CD14-positive monocyte (primary cell): ENCODE results near the gene RIBC2. TPM values are rescaled to one million over a fixed set of nuclear protein-coding genes. Genes with fewer than 3 reads are reported as not detected.

ENCODE experiments used
- DNase-seq, 3 donors: peaks; one replicate each; pipeline ENCODE4 v3.0.0-alpha.2; 2011 to 2022
- H2AFZ ChIP-seq: 2 replicates; pipeline ENCODE4 v1.6.0; 2012; ENCODE audit warnings: mild to moderate bottlenecking, low read depth, low read length, inconsistent platforms; ENCODE audit not compliant: insufficient read depth, poor library complexity, severe bottlenecking
- H3K27ac ChIP-seq, 2 donors: 1 replicate in 1 of 2; 2 replicates in 1 of 2; pipeline ENCODE4 v1.5.1; 2012 to 2013; ENCODE audit warnings: low read length in 2 of 2, control low read depth in 1 of 2, inconsistent platforms in 1 of 2, low read depth in 1 of 2, mild to moderate bottlenecking in 1 of 2
- H3K27me3 ChIP-seq, 2 donors: one replicate each; pipeline versions ENCODE4 v1.6.0 to v1.6.1; 2011 to 2013; ENCODE audit warnings: low read length in 2 of 2; ENCODE audit not compliant: control insufficient read depth in 2 of 2, insufficient read depth in 2 of 2
- H3K36me3 ChIP-seq, 2 donors: replicated peaks in 1 of 2; 1 replicate in 1 of 2; 2 replicates in 1 of 2; pipeline versions ENCODE4 v1.5.1 to v1.6.1; 2012 to 2013; ENCODE audit warnings: low read length in 2 of 2, control low read depth in 1 of 2, inconsistent platforms in 1 of 2, mild to moderate bottlenecking in 1 of 2; ENCODE audit not compliant: insufficient read depth in 2 of 2, control insufficient read depth in 1 of 2
- H3K4me1 ChIP-seq, 2 donors: 1 replicate in 1 of 2; 2 replicates in 1 of 2; pipeline versions ENCODE4 v1.5.1 to v1.6.1; 2012 to 2013; ENCODE audit warnings: low read length in 2 of 2, control low read depth in 1 of 2, inconsistent platforms in 1 of 2, mild to moderate bottlenecking in 1 of 2, moderate library complexity in 1 of 2; ENCODE audit not compliant: insufficient read depth in 2 of 2, control insufficient read depth in 1 of 2
- H3K4me2 ChIP-seq: replicated peaks from 2 replicates; pipeline ENCODE3; 2012; ENCODE audit warnings: low read length, moderate library complexity, mild to moderate bottlenecking; ENCODE audit not compliant: poor library complexity, severe bottlenecking; ENCODE audit errors: extremely low read depth
- H3K4me3 ChIP-seq, 3 experiments: fragments of 200-600 bp in 1 of 3; sonication (generic) in 1 of 3; replicated peaks in 1 of 3; 1 replicate in 2 of 3; 2 replicates in 1 of 3; pipeline ENCODE4 v1.5.1; 2011 to 2013; ENCODE audit warnings: low read length in 3 of 3, mild to moderate bottlenecking in 3 of 3, control low read depth in 2 of 3, low read depth in 2 of 3, inconsistent platforms in 1 of 3, moderate library complexity in 1 of 3
- H3K79me2 ChIP-seq: 2 replicates; pipeline ENCODE4 v1.6.0; 2012; ENCODE audit warnings: mild to moderate bottlenecking, control low read depth, inconsistent platforms, low read length, moderate library complexity; ENCODE audit not compliant: insufficient read depth
- H3K9ac ChIP-seq: 2 replicates; pipeline ENCODE4 v1.6.0; 2017; ENCODE audit warnings: low read length, mild to moderate bottlenecking; ENCODE audit not compliant: insufficient read depth, poor library complexity, severe bottlenecking
- H3K9me3 ChIP-seq, 2 donors: replicated peaks in 1 of 2; 1 replicate in 1 of 2; 2 replicates in 1 of 2; pipeline versions ENCODE4 v1.5.1 to v1.6.1; 2012 to 2013; ENCODE audit warnings: low read length in 2 of 2, control low read depth in 1 of 2; ENCODE audit not compliant: control insufficient read depth in 1 of 2, insufficient read depth in 1 of 2
- H4K20me1 ChIP-seq: 2 replicates; pipeline ENCODE4 v1.6.0; 2012; ENCODE audit warnings: mild to moderate bottlenecking, low read length, control low read depth, moderate library complexity; ENCODE audit not compliant: insufficient read depth
- H3K27ac Mint-ChIP-seq, 7 donors: one replicate each; pipeline ENCODE4 v1.8.0; 2020; ENCODE audit warnings: mild to moderate bottlenecking in 7 of 7, mixed read lengths in 7 of 7, moderate library complexity in 6 of 7, inconsistent platforms in 2 of 7
- H3K27me3 Mint-ChIP-seq, 3 donors: one replicate each; pipeline ENCODE4 v1.8.0; 2021 to 2022; ENCODE audit warnings: low read depth in 3 of 3, mild to moderate bottlenecking in 3 of 3, mixed read lengths in 3 of 3, moderate library complexity in 3 of 3, inconsistent platforms in 1 of 3
- H3K36me3 Mint-ChIP-seq, 2 donors: one replicate each; pipeline ENCODE4 v1.8.0; 2020; ENCODE audit warnings: mixed read lengths in 2 of 2, inconsistent platforms in 1 of 2, mild to moderate bottlenecking in 1 of 2
- H3K4me1 Mint-ChIP-seq: one replicate; pipeline ENCODE4 v1.8.0; 2020; ENCODE audit warnings: mild to moderate bottlenecking, mixed read lengths
- H3K4me3 Mint-ChIP-seq, 2 donors: one replicate each; pipeline ENCODE4 v1.8.0; 2020; ENCODE audit warnings: mild to moderate bottlenecking in 2 of 2, mixed read lengths in 2 of 2, moderate library complexity in 1 of 2
- H3K9me3 Mint-ChIP-seq, 7 donors: one replicate each; pipeline ENCODE4 v1.8.0; 2020 to 2022; ENCODE audit warnings: mixed read lengths in 7 of 7, mild to moderate bottlenecking in 6 of 7, moderate library complexity in 6 of 7, inconsistent platforms in 2 of 7
- WGBS: methylation state at CpG from one replicate; pipeline ENCODE4 v1.1.5; 2013; ENCODE audit warnings: missing lambda C conversion rate; ENCODE audit not compliant: insufficient coverage; 5-methylcytosine and 5-hydroxymethylcytosine counted together
- intact Hi-C, 2 donors: fragments of 100-400 bp; cut with micrococcal nuclease; formaldehyde crosslinking; loops; one replicate each; pipeline versions ENCODE4 v1.15.0 to v1.15.1; 2023
- polyA plus RNA-seq, 3 donors: library from polyadenylated mRNA; depleted of rRNA in 1 of 3; unstranded in 2 of 3; stranded (reverse) in 1 of 3; fragments of 300-500 nt in 2 of 3; fragments of >200 nt in 1 of 3; fragmentation: Illumina TruSeq in 2 of 3; gene quantifications; 1 replicate in 2 of 3; 2 replicates in 1 of 3; pipeline ENCODE4 v1.2.3, GENCODE V29; 2012 to 2021
- TF ChIP-seq, protein P1 (sequence below): fragments of 200-600 bp; IDR thresholded peaks from one replicate; pipeline ENCODE4 v1.8.0; 2022; ENCODE audit warnings: antibody characterized with exemption, mild to moderate bottlenecking

RIBC2 gene
- polyA plus RNA-seq, 3 donors = not detected

DNA sequence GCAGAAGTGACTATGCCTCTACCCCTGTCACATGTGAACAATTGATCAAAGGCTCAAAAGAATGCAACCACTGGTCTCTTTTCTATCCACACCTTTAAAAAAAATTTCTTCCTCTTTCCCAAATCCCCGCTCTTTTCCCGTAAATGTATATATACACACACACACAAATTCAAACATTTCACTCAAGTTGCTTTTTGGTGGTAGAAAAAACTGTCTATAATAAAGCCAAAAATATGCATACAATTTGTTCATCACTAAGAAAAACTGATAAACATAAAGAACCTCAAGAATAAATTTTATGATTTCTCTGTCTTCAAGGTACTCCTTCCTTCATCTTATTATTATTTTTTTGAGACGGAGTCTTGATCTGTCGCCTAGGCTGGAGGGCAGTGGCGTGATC lies 5.7 kb upstream of the RIBC2 start:
- H3K9me3 Mint-ChIP-seq = peaks cover 0 to 8% (median 2%) of the 10 kb centered on the region in 7 donors
- WGBS = no CpG with 5 or more reads among the region's 5 CpGs
- no peak overlapping the region for H3K4me3 Mint-ChIP-seq
- no peak for DNase-seq
- H3K4me1 Mint-ChIP-seq = peaks cover 15% of the 10 kb centered on the region
- Histone ChIP-seq H3K27me3 (peaks cover 0 to 3% of the 10 kb centered on the region in 2 donors), H3K9ac (no peak overlapping the region), H2AFZ (no peak overlapping the region), H3K79me2 (no peaks in the 10 kb centered on the region), H3K4me3 (no peak overlapping the region), H3K4me1 (peaks cover 11 to 17% of the 10 kb centered on the region in 2 donors), H3K4me2 (no peak overlapping the region), H3K27ac (no peak overlapping the region), H3K9me3 (no peaks in the 10 kb centered on the region), H3K36me3 (no peaks in the 10 kb centered on the region), H4K20me1 (no peaks in the 10 kb centered on the region)
- intact Hi-C loops = no loop called here
- TF ChIP-seq, protein P1, sequence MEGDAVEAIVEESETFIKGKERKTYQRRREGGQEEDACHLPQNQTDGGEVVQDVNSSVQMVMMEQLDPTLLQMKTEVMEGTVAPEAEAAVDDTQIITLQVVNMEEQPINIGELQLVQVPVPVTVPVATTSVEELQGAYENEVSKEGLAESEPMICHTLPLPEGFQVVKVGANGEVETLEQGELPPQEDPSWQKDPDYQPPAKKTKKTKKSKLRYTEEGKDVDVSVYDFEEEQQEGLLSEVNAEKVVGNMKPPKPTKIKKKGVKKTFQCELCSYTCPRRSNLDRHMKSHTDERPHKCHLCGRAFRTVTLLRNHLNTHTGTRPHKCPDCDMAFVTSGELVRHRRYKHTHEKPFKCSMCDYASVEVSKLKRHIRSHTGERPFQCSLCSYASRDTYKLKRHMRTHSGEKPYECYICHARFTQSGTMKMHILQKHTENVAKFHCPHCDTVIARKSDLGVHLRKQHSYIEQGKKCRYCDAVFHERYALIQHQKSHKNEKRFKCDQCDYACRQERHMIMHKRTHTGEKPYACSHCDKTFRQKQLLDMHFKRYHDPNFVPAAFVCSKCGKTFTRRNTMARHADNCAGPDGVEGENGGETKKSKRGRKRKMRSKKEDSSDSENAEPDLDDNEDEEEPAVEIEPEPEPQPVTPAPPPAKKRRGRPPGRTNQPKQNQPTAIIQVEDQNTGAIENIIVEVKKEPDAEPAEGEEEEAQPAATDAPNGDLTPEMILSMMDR = no peak
- no peak overlapping the region for H3K27ac Mint-ChIP-seq
- H3K27me3 Mint-ChIP-seq = peaks cover 0 to 4% (median 1%) of the 10 kb centered on the region in 3 donors
- peaks cover 0 to 4% of the 10 kb centered on the region in 2 donors for H3K36me3 Mint-ChIP-seq

DNA sequence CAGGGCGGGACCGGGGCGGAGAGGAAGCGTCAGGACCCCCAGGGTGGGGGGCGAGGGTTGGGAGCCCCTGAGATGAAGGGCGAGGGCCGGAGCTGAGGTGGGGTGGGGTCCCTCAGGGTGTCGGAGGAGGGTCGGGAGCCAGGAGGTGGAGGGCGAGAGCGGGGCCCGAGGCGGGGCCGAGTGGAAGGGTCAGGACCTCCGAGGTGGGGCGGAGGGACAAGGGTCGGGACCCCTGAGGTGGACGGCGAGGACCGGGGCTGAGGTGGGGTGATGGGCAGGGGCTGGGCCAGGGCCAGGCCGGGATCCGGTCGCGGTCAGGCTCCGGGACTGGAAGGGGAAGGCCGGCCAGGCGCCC lies 503 bp upstream of the RIBC2 start:
- peaks cover 13% of the 10 kb centered on the region for H3K4me1 Mint-ChIP-seq
- Histone ChIP-seq H3K27ac (no peak overlapping the region), H3K4me3 (peak overlapping the region; percentile 15 to 75 (median 67)), H4K20me1 (no peaks in the 10 kb centered on the region), H3K79me2 (no peaks in the 10 kb centered on the region), H3K27me3 (no peaks in the 10 kb centered on the region), H3K4me2 (peak overlapping the region; percentile 93), H3K4me1 (peaks cover 16 to 17% of the 10 kb centered on the region in 2 donors), H2AFZ (peak overlapping the region; percentile 94), H3K9ac (peak overlapping the region; percentile 43), H3K36me3 (no peaks in the 10 kb centered on the region), H3K9me3 (no peaks in the 10 kb centered on the region)
- no peak for DNase-seq
- H3K36me3 Mint-ChIP-seq = peaks cover 4 to 6% of the 10 kb centered on the region in 2 donors
- peak overlapping the region in 1 of 7 donors; percentile 53 for H3K27ac Mint-ChIP-seq
- H3K4me3 Mint-ChIP-seq = peak overlapping the region; percentile 49 to 51
- intact Hi-C loops = loop anchor here in 1 of 2 donors (10.0 kb wide), 1 partner anchor 78 kb away; no protein-coding TSS in a partner anchor
- peaks cover 0 to 10% (median 0%) of the 10 kb centered on the region in 3 donors for H3K27me3 Mint-ChIP-seq
- TF ChIP-seq, protein P1 = no peak
- 82% methylated on average over 26 of the region's 27 CpGs for WGBS
- H3K9me3 Mint-ChIP-seq = peaks cover 0 to 2% (median 0%) of the 10 kb centered on the region in 7 donors
